Fibroblast of skin of abdomen (primary cell): ENCODE measurements around the gene SOX13.
A peak's percentile ranks its signal among the peaks of the same experiment; 100 is the strongest.
"Not testable (repeated sequence)": the region's sequence is repeated elsewhere in the genome, so short reads cannot be mapped to it uniquely, and the experiment has no call there.

Experiments
- DNase-seq: peaks from one replicate; pipeline ENCODE4 v3.0.0-alpha.2; 2013

Gene SOX13

DNA sequence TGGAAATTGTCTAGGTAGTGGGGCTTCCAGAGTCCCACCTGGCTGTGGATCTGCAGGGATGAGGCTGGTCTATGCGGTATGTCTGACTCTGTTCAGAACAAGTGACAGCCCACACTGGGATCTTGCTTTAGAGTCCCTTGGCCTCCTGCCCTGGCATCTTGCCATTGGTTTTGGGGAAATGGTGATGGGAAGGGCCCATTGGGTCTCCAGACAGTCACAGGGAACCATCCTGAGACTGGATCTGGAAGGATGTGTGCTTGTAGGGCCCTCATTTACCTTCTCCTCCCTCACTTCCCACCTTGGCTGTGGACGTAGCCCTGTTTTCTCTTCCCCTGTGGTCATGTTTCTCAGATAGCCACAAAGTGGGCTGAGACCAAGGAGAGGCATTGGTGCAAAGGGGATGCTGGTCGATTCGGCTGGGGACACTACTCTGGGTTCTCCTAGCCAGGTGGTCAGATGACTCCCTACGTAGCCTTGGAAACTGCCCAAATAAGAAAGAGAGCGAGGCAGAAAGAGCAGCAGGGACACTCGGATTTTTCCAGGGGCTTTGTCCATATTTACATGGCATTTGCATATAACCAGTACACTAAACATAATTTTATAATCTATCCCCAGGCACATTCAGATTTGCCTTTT lies 15.1 kb downstream of the SOX13 start:
- DNase-seq, result no peak

- DNase-seq, result no peak
Measured at GRCh38 chr1:204088596-204088995, 15.7 kb downstream of the SOX13 start.

GRCh38 chr1:204089044-204089751 lies 16.3 kb downstream of the SOX13 start:
- DNase-seq, result peak; percentile 52

- not testable (repeated sequence) for DNase-seq
Measured at GRCh38 chr1:204090132-204090531, 17.2 kb downstream of the SOX13 start.

DNA sequence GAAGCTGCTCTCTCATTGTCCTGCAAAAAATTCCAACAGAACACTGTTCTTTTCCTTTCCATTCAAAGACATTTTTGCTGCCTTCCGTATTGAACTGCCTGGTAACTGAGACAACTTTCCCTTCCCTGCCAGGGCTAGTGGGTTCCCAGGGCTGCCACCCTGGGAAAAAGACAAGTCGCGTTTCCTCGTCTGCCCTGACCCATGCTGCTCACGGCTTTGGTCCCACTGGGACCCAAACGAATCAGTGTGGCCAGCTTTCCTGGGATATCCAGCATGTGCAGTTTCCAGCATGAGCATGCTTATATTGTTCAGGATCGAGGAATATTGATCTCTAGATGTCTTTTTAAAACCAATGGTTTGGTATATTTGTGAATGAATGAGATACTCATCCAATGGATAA lies 18.2 kb downstream of the SOX13 start:
- no peak for DNase-seq

- no peak for DNase-seq
Measured at GRCh38 chr1:204091787-204092312, 18.9 kb downstream of the SOX13 start.

- DNase-seq, result no peak
Measured at GRCh38 chr1:204092632-204093420, 19.9 kb downstream of the SOX13 start.

DNA sequence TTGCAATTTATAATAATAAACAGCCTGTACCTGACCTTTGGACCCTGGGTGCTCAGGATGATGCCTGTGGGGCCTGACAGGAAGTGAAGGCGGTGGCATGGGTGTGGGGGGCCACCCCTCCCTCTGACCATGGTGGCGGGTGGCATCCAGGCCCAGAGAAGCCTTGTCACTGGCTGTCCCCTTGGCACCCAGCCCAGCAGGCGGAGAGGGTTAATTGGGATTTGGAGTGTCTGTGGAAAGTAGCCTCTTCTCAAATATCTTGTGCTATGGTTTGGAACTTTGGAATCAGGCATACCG lies 20.5 kb downstream of the SOX13 start:
- no peak for DNase-seq

- no peak for DNase-seq
Measured at GRCh38 chr1:204093781-204094180, 20.9 kb downstream of the SOX13 start.

DNA sequence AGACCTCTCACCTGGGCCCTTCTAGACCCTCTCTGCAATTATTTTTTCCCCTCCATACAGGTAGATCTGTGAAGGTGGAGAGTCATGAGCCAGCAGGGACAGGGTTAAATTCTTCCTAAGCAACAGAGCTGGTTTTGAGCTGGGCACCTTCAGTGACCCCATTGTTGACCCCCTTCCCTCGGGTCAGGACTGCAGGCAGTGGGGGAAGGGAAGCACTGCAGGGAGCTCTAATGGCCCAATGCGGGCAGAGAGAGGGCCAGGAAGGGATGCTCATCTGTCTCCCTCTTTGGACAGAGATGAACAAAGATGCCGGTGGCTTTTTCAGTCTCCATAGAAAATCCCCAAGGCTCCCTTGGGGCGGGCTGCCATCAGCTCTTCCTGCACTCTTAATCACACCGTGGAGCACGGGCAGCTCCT lies 21.4 kb downstream of the SOX13 start:
- DNase-seq, result no peak

- DNase-seq, result no peak
Measured at GRCh38 chr1:204094856-204095634, 22.1 kb downstream of the SOX13 start.

DNA sequence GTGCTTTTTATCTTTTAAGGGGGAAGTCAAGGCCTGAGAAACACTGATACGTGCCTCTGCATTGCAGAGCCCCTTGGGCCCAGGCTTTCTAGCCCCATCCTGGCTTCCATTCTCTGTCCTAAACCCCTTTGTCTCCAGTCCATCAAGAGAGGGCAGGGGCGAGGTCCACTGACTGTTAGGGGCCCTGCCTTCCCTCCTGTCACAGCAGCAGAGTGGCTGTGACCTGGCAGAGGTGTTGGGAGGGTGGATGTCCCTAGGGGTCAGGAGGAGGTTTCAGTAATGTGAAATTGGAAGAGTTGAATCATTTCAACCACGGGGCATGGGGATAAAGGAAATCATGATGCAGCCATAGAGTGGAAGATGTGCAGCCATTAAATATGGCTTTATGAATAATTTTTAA lies 24.0 kb downstream of the SOX13 start:
- no peak for DNase-seq

- no peak for DNase-seq
Measured at GRCh38 chr1:204098683-204099082, 25.8 kb downstream of the SOX13 start.

DNA sequence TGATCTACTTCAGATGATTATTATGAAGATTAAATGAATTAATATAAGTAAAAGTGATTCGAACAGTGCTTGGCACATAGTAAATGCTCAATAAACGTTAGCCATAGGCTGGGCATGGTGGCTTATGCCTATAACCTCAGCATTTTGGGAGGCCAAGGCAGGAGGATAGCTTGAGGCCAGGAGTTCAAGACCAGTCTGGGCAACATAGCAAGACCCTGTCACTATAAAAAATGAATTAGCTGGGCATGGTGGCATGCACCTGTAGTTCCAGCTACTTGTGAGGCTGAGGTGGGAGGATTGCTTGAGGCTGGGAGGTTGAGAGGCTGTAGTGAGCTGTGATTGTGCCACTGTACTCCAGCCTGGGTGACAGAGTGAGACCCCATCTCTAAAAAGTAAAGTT lies 26.8 kb downstream of the SOX13 start:
- DNase-seq, result not testable (repeated sequence)

- no peak for DNase-seq
Measured at GRCh38 chr1:204102029-204102611, 29.2 kb downstream of the SOX13 start.

- DNase-seq, result no peak
Measured at GRCh38 chr1:204102739-204103430, 30.0 kb downstream of the SOX13 start.

GRCh38 chr1:204103431-204103741 lies 30.5 kb downstream of the SOX13 start:
- peak; percentile 17 for DNase-seq

DNA sequence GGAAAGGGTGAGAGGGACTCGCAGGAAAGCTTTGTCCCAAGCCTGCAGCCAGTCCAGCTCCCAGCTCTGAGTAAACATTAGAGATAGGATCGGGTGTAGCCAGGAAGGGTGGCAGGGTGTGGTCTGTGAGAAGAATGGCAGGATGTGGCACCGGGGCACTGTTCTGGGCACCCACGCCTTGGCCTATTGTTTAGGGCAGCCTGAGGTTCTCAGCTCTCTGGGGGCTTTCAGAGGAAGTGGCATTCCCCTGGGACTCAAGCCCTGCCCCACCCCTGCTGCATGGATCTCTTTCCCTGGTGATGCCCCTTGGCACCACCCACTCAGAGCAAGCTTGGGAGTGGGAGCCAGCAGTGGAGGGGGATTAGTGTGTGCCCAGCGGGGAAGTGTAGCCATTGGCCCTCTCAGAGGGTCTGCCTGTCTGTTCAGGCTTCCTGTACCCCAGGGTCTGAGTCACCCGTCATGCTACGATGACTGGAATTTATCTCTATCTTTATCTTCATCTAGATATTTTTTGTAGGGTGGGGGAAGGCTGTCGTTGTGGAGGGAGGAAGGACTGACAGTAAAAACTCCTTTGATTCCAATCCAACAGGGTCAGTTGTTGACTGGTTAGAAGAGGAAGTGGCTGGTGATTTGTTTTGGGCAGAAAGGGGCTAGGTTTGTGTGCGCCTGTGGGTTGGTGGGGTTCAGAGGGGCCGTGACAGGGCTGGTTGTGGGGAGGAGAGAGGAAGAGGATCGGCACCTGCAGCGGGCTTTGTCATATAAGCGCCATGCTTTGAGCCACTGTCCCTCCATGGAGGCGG lies 31.6 kb downstream of the SOX13 start:
- peak; percentile 47 for DNase-seq

GRCh38 chr1:204105131-204105515 lies 32.2 kb downstream of the SOX13 start:
- DNase-seq, result no peak

DNA sequence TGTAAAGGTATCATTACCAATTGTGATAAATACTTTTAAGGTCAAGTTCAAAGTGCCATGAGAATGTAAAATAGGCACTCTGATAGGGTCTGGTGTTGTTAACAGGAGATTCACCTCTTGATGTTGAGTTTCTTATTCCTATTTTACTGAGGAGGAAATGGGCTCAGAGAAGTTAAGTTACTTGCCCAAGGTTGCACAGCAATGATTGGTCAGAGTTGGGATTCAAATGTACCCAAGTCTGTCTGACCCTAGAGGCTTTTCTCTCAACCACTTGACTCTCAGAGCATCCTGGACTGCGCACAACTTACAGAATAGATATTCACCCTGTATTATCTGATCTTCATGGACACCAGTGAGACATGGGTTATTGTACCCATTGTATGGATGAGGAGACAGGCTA lies 33.9 kb downstream of the SOX13 start:
- no peak for DNase-seq

GRCh38 chr1:204107892-204108291 lies 35.0 kb downstream of the SOX13 start:
- DNase-seq, result no peak
